Mesendoderm (in vitro differentiated cells): Measurements from ENCODE around the gene GJC3.

Experiments used
- DNase-seq: peaks from one replicate; pipeline ENCODE4 v3.0.0; 2013
- H2AK5ac ChIP-seq: 2 replicates; pipeline ENCODE4 v1.6.1; 2013; ENCODE audit warnings: low read length, inconsistent platforms
- H2BK120ac ChIP-seq: 2 replicates; pipeline ENCODE4 v1.6.1; 2013; ENCODE audit warnings: low read depth, mild to moderate bottlenecking, low read length, moderate library complexity, mixed read lengths
- H2BK15ac ChIP-seq: replicated peaks from 2 replicates; pipeline ENCODE4 v1.6.1; 2013; ENCODE audit warnings: low read depth, mild to moderate bottlenecking, moderate library complexity
- H2BK5ac ChIP-seq: 2 replicates; pipeline ENCODE4 v1.6.1; 2013; ENCODE audit warnings: low read length, inconsistent platforms
- H3K18ac ChIP-seq: 2 replicates; pipeline ENCODE4 v1.6.1; 2013; ENCODE audit warnings: mild to moderate bottlenecking, low read length, mixed read lengths
- H3K23ac ChIP-seq: one replicate; pipeline ENCODE4 v1.6.1; 2013; ENCODE audit warnings: low read length
- H3K27ac ChIP-seq: 2 replicates; pipeline ENCODE4 v1.5.1; 2013; ENCODE audit warnings: low read depth, mild to moderate bottlenecking, inconsistent platforms, low read length, moderate library complexity
- H3K27me3 ChIP-seq: 2 replicates; pipeline ENCODE4 v1.6.1; 2013; ENCODE audit warnings: low read length, control low read depth, mild to moderate bottlenecking, inconsistent platforms; ENCODE audit not compliant: insufficient read depth, poor library complexity
- H3K36me3 ChIP-seq: 2 replicates; pipeline ENCODE4 v1.6.1; 2013; ENCODE audit warnings: low read length, inconsistent platforms; ENCODE audit not compliant: control insufficient read depth, insufficient read depth
- H3K4ac ChIP-seq: one replicate; pipeline ENCODE4 v1.6.1; 2013; ENCODE audit warnings: low read depth, mild to moderate bottlenecking, low read length, moderate library complexity
- H3K4me1 ChIP-seq: 2 replicates; pipeline ENCODE4 v1.6.1; 2013; ENCODE audit warnings: low read depth, low read length, inconsistent platforms; ENCODE audit not compliant: control insufficient read depth
- H3K4me2 ChIP-seq: 2 replicates; pipeline ENCODE4 v1.6.1; 2013; ENCODE audit warnings: low read length
- H3K4me3 ChIP-seq: 2 replicates; pipeline ENCODE4 v1.5.1; 2013; ENCODE audit warnings: mild to moderate bottlenecking, low read length
- H3K56ac ChIP-seq: one replicate; pipeline ENCODE4 v1.6.1; 2013; ENCODE audit warnings: low read length
- H3K79me1 ChIP-seq: 2 replicates; pipeline ENCODE4 v1.6.1; 2013; ENCODE audit warnings: low read length, inconsistent platforms
- H3K79me2 ChIP-seq: 2 replicates; pipeline ENCODE4 v1.6.1; 2013; ENCODE audit warnings: mild to moderate bottlenecking, low read length; ENCODE audit not compliant: control insufficient read depth, insufficient read depth
- H3K9ac ChIP-seq: 2 replicates; pipeline ENCODE4 v1.6.1; 2013; ENCODE audit warnings: low read length, inconsistent platforms
- H4K5ac ChIP-seq: one replicate; pipeline ENCODE4 v1.6.1; 2013; ENCODE audit warnings: low read length
- H4K8ac ChIP-seq: one replicate; pipeline ENCODE4 v1.6.1; 2013; ENCODE audit warnings: low read depth, mild to moderate bottlenecking, control low read depth, low read length, moderate library complexity
- WGBS: extraction: QIAGEN DNeasy Blood & Tissue Kit; methylation state at CpG from one replicate; pipeline ENCODE4 v1.1.7; 2013; ENCODE audit warnings: low lambda C conversion rate, missing lambda C conversion rate; ENCODE audit not compliant: insufficient coverage; ENCODE audit errors: extremely low coverage; 5-methylcytosine and 5-hydroxymethylcytosine counted together

The GJC3 gene

DNA sequence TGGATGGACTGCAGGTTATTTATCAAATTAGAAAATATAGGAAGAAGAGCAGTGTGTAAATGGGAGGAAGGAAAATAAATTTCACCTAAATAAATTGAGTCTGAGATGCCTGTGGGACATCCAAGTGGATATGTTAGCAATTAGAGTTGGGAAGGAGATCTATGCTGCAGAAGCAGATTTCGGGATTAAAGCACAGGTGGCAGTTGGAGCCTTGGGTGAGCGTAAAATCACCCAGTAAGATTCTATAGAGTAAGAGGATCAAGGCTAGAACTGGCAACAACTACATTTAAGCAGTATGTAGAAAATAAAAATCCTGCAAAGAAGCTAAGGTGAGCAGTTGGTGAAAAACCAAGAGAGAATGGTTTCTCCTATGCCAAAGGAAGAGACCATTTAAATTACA lies 18.4 kb downstream of the GJC3 start:
- Histone ChIP-seq H3K4me3 (no peak overlapping the region), H3K79me1 (no peaks in the 10 kb centered on the region)

DNA sequence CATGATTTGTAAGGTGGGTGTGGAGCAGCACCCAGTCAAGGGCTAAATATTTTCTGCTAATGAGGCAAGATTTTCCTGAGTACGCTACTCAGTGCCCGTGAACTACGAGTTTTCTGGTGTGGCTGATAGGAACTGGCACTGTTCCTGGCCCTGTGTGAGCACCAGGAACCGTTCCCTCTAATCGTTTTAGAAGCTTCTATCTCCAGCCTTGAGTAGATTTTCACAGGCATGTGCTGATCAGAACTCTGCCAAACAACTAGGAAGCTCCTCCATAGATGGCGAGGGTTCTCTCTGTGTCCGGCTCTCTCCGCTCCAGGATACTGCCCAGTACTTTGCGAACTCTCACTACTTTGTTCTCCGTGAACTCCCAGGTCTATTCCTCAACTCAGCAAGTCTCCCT lies 27.8 kb downstream of the GJC3 start:
- Histone ChIP-seq H3K27ac (no peak overlapping the region), H3K18ac (no peak overlapping the region), H4K5ac (no peak overlapping the region), H3K23ac (no peak overlapping the region), H3K4me1 (no peaks in the 10 kb centered on the region), H2BK120ac (no peak overlapping the region), H3K27me3 (no peaks in the 10 kb centered on the region), H3K79me1 (no peaks in the 10 kb centered on the region), H3K4me3 (no peak overlapping the region), H3K4ac (no peak overlapping the region), H3K9ac (no peak overlapping the region), H3K4me2 (no peak overlapping the region), H2AK5ac (no peak overlapping the region), H2BK15ac (no peak overlapping the region), H3K56ac (no peak overlapping the region), H2BK5ac (no peak overlapping the region), H3K36me3 (no peaks in the 10 kb centered on the region), H4K8ac (no peak overlapping the region), H3K79me2 (no peaks in the 10 kb centered on the region)
- no peak for DNase-seq
- WGBS: no CpG with 5 or more reads among the region's 10 CpGs

More for the DNA sequence above, 18.4 kb downstream of the GJC3 start:
- Histone ChIP-seq H4K5ac (no peak overlapping the region), H2BK120ac (no peak overlapping the region), H3K27ac (no peak overlapping the region), H3K4me1 (no peaks in the 10 kb centered on the region), H2BK15ac (no peak overlapping the region), H3K56ac (no peak overlapping the region), H3K36me3 (no peaks in the 10 kb centered on the region), H4K8ac (no peak overlapping the region), H2BK5ac (no peak overlapping the region), H3K4me2 (no peak overlapping the region), H2AK5ac (no peak overlapping the region), H3K27me3 (no peaks in the 10 kb centered on the region), H3K18ac (no peak overlapping the region), H3K9ac (no peak overlapping the region), H3K23ac (no peak overlapping the region), H3K4ac (no peak overlapping the region), H3K79me2 (no peaks in the 10 kb centered on the region)
- no peak for DNase-seq
- WGBS: no CpG with 5 or more reads among the region's 2 CpGs

GRCh38 chr7:99899830-99900519 lies 29.4 kb downstream of the GJC3 start:
- Histone ChIP-seq H3K56ac (no peak overlapping the region), H3K4ac (no peak overlapping the region), H2BK15ac (no peak overlapping the region), H2BK120ac (no peak overlapping the region), H4K5ac (no peak overlapping the region), H3K27me3 (no peaks in the 10 kb centered on the region), H3K27ac (no peak overlapping the region), H4K8ac (no peak overlapping the region), H3K23ac (no peak overlapping the region), H3K4me3 (no peak overlapping the region), H3K79me1 (no peaks in the 10 kb centered on the region), H3K79me2 (no peaks in the 10 kb centered on the region), H3K18ac (no peak overlapping the region), H3K36me3 (no peaks in the 10 kb centered on the region), H2BK5ac (no peak overlapping the region), H2AK5ac (no peak overlapping the region), H3K4me2 (no peak overlapping the region), H3K4me1 (no peaks in the 10 kb centered on the region), H3K9ac (no peak overlapping the region)
- DNase-seq: no peak
- no CpG with 5 or more reads among the region's 6 CpGs for WGBS

DNA sequence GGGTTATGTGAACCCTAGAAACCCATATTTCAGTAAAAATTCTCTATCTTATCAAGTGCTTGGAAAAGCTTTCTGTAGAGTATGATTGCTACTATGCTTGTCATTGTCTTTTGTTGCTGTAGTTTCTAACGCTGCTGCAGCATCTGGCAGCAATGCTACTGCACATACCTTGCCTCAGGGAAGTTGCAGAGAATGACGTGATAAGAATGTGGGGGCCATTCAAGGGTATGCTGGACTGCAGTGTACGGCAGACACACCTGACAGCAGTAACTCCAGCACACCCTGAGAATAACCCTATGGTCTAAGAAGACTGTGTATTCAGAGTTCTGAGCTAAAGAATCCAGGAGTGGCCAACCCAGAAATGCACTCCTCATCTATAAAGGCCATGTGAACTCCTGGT lies 30.6 kb downstream of the GJC3 start:
- no peak overlapping the region for H2AK5ac ChIP-seq
- no peak overlapping the region for H3K56ac ChIP-seq
- H3K36me3 ChIP-seq: no peaks in the 10 kb centered on the region
- no peak overlapping the region for H4K8ac ChIP-seq
- H3K18ac ChIP-seq: no peak overlapping the region
- no peaks in the 10 kb centered on the region for H3K4me1 ChIP-seq
- DNase-seq: no peak
- H4K5ac ChIP-seq: no peak overlapping the region
- no peak overlapping the region for H3K4me2 ChIP-seq
- no peaks in the 10 kb centered on the region for H3K79me1 ChIP-seq
- H3K23ac ChIP-seq: no peak overlapping the region
- no peak overlapping the region for H3K9ac ChIP-seq
- H3K4ac ChIP-seq: no peak overlapping the region
- H3K27me3 ChIP-seq: no peaks in the 10 kb centered on the region
- no peaks in the 10 kb centered on the region for H3K79me2 ChIP-seq
- H3K27ac ChIP-seq: no peak overlapping the region
- no peak overlapping the region for H2BK5ac ChIP-seq
- no peak overlapping the region for H2BK120ac ChIP-seq
- H2BK15ac ChIP-seq: no peak overlapping the region
- H3K4me3 ChIP-seq: no peak overlapping the region
- WGBS: no CpG with 5 or more reads among the region's 3 CpGs

DNA sequence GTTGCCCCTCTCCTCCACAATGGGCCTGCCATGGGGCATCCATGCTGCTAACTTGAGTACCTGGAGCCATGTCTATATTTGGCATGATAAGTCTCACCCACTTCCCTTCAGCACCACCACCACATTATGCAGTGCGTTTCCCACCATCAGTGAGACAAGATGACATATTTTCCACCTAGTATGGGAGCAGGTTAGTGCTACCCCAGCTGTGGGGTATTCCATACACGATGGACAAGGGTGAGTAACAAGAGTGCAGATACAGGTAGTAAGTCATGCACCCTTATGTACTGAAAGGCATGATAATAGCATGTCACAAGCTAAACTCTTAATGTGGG lies 31.4 kb downstream of the GJC3 start:
- Histone ChIP-seq H4K5ac (no peak overlapping the region), H3K23ac (no peak overlapping the region), H4K8ac (no peak overlapping the region), H3K27me3 (no peaks in the 10 kb centered on the region), H3K4me3 (no peak overlapping the region), H2BK120ac (no peak overlapping the region), H3K4me2 (no peak overlapping the region), H3K79me2 (no peaks in the 10 kb centered on the region), H3K79me1 (no peaks in the 10 kb centered on the region), H3K27ac (no peak overlapping the region), H2BK5ac (no peak overlapping the region), H3K4ac (no peak overlapping the region), H3K36me3 (no peaks in the 10 kb centered on the region), H3K9ac (no peak overlapping the region), H3K4me1 (no peaks in the 10 kb centered on the region), H2AK5ac (no peak overlapping the region), H3K18ac (no peak overlapping the region), H2BK15ac (no peak overlapping the region), H3K56ac (no peak overlapping the region)
- WGBS: no CpG with 5 or more reads among the region's 2 CpGs
- DNase-seq: no peak

- no CpG with 5 or more reads among the region's 6 CpGs for WGBS
- no peak overlapping the region for H2AK5ac ChIP-seq
Observed at GRCh38 chr7:99897322-99898022, 31.9 kb downstream of the GJC3 start.

More at GRCh38 chr7:99897322-99898022, 31.9 kb downstream of the GJC3 start:
- Histone ChIP-seq H3K36me3 (no peaks in the 10 kb centered on the region), H3K18ac (no peak overlapping the region), H3K4me2 (no peak overlapping the region), H3K4me3 (no peak overlapping the region), H3K4ac (no peak overlapping the region), H2BK5ac (no peak overlapping the region), H3K4me1 (no peaks in the 10 kb centered on the region), H3K79me1 (no peaks in the 10 kb centered on the region), H2BK15ac (no peak overlapping the region), H3K9ac (no peak overlapping the region), H2BK120ac (no peak overlapping the region), H3K23ac (no peak overlapping the region), H3K27me3 (no peaks in the 10 kb centered on the region), H4K8ac (no peak overlapping the region), H3K56ac (no peak overlapping the region), H3K79me2 (no peaks in the 10 kb centered on the region), H4K5ac (no peak overlapping the region), H3K27ac (no peak overlapping the region)
- no peak for DNase-seq
